ENCODE measurements around the gene ABL1.

DNA sequence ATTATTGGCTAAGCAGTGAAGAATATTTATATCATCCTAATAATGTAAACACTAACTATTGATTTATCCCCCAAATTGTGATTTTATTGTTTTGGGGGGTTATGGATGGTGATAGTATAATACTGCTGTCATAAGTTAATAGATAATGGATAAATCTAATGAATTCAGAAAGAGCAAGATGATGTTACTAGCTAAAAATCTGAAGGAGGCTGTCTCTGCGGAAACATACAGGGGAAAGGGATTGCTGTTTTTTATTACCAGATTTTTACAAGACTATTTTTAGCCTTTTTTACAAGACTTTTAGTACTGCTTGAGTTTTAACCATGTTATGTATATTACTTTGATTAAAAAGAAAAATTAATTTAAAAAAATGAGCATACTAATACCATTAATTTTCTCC lies 5.3 kb upstream of the ABL1 start:
- TF ChIP-seq FOXM1 (IDR thresholded peaks at IDR 0.05; ENCODE audit: borderline replicate concordance) (no peak), SUZ12 (IDR thresholded peaks at IDR 0.05) (no peak), ELF4 (IDR thresholded peaks at IDR 0.05) (no peak), L3MBTL2 (conservative IDR thresholded peaks at IDR 0.05) (no peak), ZNF384 (IDR thresholded peaks at IDR 0.05) (no peak), SP1 (IDR thresholded peaks at IDR 0.05) (no peak)
